ENCODE measurements around the gene SLC7A7. TPM values are rescaled to one million over a fixed set of nuclear protein-coding genes. Genes with fewer than 3 reads are reported as not detected.

The SLC7A7 gene
- total and polyA plus RNA-seq, 4 donors: 2.8 to 14.3 (median 8.8) TPM

DNA sequence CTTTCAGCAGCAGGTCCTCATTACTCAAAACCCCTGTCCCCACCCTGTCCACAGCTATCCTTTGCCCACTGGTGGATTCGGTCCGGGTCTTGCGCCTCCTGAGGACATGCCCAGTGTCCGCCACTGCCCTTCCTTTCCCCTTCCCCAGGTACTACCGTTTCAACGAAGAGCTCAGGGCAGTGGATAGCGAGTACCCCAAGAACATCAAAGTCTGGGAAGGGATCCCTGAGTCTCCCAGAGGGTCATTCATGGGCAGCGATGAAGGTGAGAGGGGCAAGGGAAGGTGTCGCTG, 29.8 kb upstream of the SLC7A7 start:
- peaks cover 0 to 5% (median 4%) of the 10 kb centered on the region in 4 donors for H3K4me1 ChIP-seq (ENCODE audit: control insufficient read depth in 4 of 4, insufficient read depth in 4 of 4, low read length in 3 of 4)
- WGBS: 95% methylated on average over 9 of the region's 9 CpGs
- no peak overlapping the region for H3K9ac ChIP-seq (ENCODE audit: low read depth in 1 of 2, low read length in 2 of 2)
- H3K4me3 ChIP-seq (ENCODE audit: low read depth in 1 of 3, low read length in 3 of 3): no peak overlapping the region
- no peaks in the 10 kb centered on the region for H3K27me3 ChIP-seq (ENCODE audit: control insufficient read depth in 4 of 4, insufficient read depth in 4 of 4, low read length in 3 of 4)
- no peak for TF ChIP-seq EGR1 (IDR thresholded peaks at IDR 0.05; ENCODE audit: low read depth in 2 of 2)
- TF ChIP-seq FOXA1 (IDR thresholded peaks at IDR 0.05): no peak
- no peak for TF ChIP-seq RAD21 (IDR thresholded peaks at IDR 0.05)
- TF ChIP-seq, protein P1, sequence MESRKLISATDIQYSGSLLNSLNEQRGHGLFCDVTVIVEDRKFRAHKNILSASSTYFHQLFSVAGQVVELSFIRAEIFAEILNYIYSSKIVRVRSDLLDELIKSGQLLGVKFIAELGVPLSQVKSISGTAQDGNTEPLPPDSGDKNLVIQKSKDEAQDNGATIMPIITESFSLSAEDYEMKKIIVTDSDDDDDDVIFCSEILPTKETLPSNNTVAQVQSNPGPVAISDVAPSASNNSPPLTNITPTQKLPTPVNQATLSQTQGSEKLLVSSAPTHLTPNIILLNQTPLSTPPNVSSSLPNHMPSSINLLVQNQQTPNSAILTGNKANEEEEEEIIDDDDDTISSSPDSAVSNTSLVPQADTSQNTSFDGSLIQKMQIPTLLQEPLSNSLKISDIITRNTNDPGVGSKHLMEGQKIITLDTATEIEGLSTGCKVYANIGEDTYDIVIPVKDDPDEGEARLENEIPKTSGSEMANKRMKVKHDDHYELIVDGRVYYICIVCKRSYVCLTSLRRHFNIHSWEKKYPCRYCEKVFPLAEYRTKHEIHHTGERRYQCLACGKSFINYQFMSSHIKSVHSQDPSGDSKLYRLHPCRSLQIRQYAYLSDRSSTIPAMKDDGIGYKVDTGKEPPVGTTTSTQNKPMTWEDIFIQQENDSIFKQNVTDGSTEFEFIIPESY (IDR thresholded peaks at IDR 0.05): no peak
- no peak for TF ChIP-seq HNF4G (IDR thresholded peaks at IDR 0.05)
- no peak for TF ChIP-seq NR2F2 (IDR thresholded peaks at IDR 0.05)
- TF ChIP-seq, protein P2, sequence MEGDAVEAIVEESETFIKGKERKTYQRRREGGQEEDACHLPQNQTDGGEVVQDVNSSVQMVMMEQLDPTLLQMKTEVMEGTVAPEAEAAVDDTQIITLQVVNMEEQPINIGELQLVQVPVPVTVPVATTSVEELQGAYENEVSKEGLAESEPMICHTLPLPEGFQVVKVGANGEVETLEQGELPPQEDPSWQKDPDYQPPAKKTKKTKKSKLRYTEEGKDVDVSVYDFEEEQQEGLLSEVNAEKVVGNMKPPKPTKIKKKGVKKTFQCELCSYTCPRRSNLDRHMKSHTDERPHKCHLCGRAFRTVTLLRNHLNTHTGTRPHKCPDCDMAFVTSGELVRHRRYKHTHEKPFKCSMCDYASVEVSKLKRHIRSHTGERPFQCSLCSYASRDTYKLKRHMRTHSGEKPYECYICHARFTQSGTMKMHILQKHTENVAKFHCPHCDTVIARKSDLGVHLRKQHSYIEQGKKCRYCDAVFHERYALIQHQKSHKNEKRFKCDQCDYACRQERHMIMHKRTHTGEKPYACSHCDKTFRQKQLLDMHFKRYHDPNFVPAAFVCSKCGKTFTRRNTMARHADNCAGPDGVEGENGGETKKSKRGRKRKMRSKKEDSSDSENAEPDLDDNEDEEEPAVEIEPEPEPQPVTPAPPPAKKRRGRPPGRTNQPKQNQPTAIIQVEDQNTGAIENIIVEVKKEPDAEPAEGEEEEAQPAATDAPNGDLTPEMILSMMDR (IDR thresholded peaks at IDR 0.05; ENCODE audit: low read depth, low read length, missing input control): no peak
- TF ChIP-seq, protein P3, sequence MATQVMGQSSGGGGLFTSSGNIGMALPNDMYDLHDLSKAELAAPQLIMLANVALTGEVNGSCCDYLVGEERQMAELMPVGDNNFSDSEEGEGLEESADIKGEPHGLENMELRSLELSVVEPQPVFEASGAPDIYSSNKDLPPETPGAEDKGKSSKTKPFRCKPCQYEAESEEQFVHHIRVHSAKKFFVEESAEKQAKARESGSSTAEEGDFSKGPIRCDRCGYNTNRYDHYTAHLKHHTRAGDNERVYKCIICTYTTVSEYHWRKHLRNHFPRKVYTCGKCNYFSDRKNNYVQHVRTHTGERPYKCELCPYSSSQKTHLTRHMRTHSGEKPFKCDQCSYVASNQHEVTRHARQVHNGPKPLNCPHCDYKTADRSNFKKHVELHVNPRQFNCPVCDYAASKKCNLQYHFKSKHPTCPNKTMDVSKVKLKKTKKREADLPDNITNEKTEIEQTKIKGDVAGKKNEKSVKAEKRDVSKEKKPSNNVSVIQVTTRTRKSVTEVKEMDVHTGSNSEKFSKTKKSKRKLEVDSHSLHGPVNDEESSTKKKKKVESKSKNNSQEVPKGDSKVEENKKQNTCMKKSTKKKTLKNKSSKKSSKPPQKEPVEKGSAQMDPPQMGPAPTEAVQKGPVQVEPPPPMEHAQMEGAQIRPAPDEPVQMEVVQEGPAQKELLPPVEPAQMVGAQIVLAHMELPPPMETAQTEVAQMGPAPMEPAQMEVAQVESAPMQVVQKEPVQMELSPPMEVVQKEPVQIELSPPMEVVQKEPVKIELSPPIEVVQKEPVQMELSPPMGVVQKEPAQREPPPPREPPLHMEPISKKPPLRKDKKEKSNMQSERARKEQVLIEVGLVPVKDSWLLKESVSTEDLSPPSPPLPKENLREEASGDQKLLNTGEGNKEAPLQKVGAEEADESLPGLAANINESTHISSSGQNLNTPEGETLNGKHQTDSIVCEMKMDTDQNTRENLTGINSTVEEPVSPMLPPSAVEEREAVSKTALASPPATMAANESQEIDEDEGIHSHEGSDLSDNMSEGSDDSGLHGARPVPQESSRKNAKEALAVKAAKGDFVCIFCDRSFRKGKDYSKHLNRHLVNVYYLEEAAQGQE (IDR thresholded peaks at IDR 0.05): no peak
- no peak for TF ChIP-seq RXRA (IDR thresholded peaks at IDR 0.05)
- TF ChIP-seq TAF1 (conservative IDR thresholded peaks at IDR 0.05): no peak
- no peak for TF ChIP-seq FOXA2 (IDR thresholded peaks at IDR 0.05)
- TF ChIP-seq, protein P4, sequence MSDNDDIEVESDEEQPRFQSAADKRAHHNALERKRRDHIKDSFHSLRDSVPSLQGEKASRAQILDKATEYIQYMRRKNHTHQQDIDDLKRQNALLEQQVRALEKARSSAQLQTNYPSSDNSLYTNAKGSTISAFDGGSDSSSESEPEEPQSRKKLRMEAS (IDR thresholded peaks at IDR 0.05): no peak
- TF ChIP-seq SP1 (IDR thresholded peaks at IDR 0.05): no peak
- H3K27ac ChIP-seq (ENCODE audit: low read depth in 1 of 2, low read length in 2 of 2): no peak overlapping the region
- H3K36me3 ChIP-seq (ENCODE audit: control insufficient read depth in 4 of 4, insufficient read depth in 3 of 4, low read depth in 1 of 4, low read length in 3 of 4): peaks cover 2 to 12% (median 4%) of the 10 kb centered on the region in 4 donors
- no peak for DNase-seq (ENCODE audit: low spot score)
- H3K9me3 ChIP-seq (ENCODE audit: control insufficient read depth in 4 of 4, low read length in 3 of 4): no peaks in the 10 kb centered on the region

DNA sequence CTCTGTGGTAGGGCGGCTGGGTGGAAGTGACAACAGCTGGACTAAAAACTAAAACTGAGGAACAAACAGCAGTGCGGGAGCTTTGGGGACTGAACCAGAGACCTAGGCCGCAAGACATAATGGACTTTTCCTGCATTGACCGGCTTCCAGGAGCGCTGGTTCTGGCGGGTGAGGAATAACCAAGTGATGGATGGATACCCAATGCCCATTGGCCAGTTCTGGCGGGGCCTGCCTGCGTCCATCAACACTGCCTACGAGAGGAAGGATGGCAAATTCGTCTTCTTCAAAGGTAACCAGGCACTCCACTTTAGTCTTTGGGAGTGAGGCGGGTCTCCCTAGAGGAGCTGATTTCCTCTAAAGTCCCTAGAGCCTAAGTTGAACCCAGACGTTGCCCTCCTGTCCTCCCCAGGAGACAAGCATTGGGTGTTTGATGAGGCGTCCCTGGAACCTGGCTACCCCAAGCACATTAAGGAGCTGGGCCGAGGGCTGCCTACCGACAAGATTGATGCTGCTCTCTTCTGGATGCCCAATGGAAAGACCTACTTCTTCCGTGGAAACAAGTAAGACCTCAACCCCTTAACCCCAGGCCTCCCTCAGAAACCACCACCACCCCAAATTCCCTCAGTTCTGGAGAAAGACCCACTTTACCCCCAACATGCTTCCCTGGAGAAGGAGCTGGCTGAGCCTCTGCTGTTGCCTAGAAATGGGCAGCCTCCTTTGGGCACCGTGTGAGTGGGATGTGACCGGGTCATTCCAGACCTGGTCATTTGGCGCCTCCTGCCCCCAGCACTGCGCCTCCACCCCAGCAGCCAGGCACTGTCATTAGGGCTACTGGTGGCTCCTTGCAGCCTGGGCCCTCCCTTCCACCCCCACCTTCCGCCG, 29.2 kb upstream of the SLC7A7 start:
- Histone ChIP-seq H3K27me3 (ENCODE audit: control insufficient read depth in 4 of 4, insufficient read depth in 4 of 4, low read length in 3 of 4) (no peaks in the 10 kb centered on the region), H3K9ac (ENCODE audit: low read depth in 1 of 2, low read length in 2 of 2) (no peak overlapping the region), H3K4me1 (ENCODE audit: control insufficient read depth in 4 of 4, insufficient read depth in 4 of 4, low read length in 3 of 4) (peaks cover 0 to 6% (median 4%) of the 10 kb centered on the region in 4 donors), H3K9me3 (ENCODE audit: control insufficient read depth in 4 of 4, low read length in 3 of 4) (no peaks in the 10 kb centered on the region), H3K27ac (ENCODE audit: low read depth in 1 of 2, low read length in 2 of 2) (no peak overlapping the region), H3K4me3 (ENCODE audit: low read depth in 1 of 3, low read length in 3 of 3) (no peak overlapping the region), H3K36me3 (ENCODE audit: control insufficient read depth in 4 of 4, insufficient read depth in 3 of 4, low read depth in 1 of 4, low read length in 3 of 4) (peaks cover 2 to 12% (median 4%) of the 10 kb centered on the region in 4 donors)
- DNase-seq (ENCODE audit: low spot score): no peak
- 94% methylated on average over 22 of the region's 22 CpGs for WGBS
- TF ChIP-seq NR2F2 (IDR thresholded peaks at IDR 0.05): no peak
- TF ChIP-seq, protein P3 (IDR thresholded peaks at IDR 0.05): no peak

Measured in liver (tissue), 9 donors.